HepG2 (cell line): ENCODE data around the gene ETF1. TPM values are rescaled to one million over a fixed set of nuclear protein-coding genes. Genes with fewer than 3 reads are reported as not detected.

Experiments used
- ATF4 ChIP-seq, 2 experiments: fragments of 450-650 bp in 1 of 2; sonication (generic) in 1 of 2; formaldehyde crosslinking; IDR thresholded peaks; 2 replicates each; pipeline versions ENCODE4 v1.5.0 to v1.8.0; 2020 to 2022; ENCODE audit warnings: mild to moderate bottlenecking in 1 of 2, missing genetic modification reagents in 1 of 2
- BORCS8-MEF2B ChIP-seq: sonication (generic); formaldehyde crosslinking; IDR thresholded peaks from 2 replicates; pipeline ENCODE4 v1.8.0; 2022; ENCODE audit warnings: mild to moderate bottlenecking, missing genetic modification reagents
- CENPBD1 ChIP-seq: sonication (generic); formaldehyde crosslinking; IDR thresholded peaks from 2 replicates; pipeline ENCODE4 v1.8.0; 2022; ENCODE audit warnings: missing genetic modification reagents, low read depth, mild to moderate bottlenecking, borderline replicate concordance
- FOXA3 ChIP-seq: IDR thresholded peaks from 2 replicates; pipeline ENCODE4 v1.6.1; 2016; ENCODE audit warnings: missing genetic modification reagents, missing compliant biosample characterization
- HDAC2 ChIP-seq: sonication (generic); formaldehyde crosslinking; IDR thresholded peaks from 2 replicates; pipeline ENCODE4 v1.4.0; 2020; ENCODE audit warnings: missing genetic modification reagents
- HNRNPLL ChIP-seq: fragments of 200-400 bp; formaldehyde crosslinking; IDR thresholded peaks from 2 replicates; pipeline ENCODE4 v1.6.1; 2017; ENCODE audit warnings: mild to moderate bottlenecking, low read depth, low read length; ENCODE audit not compliant: poor library complexity, severe bottlenecking
- HOXA7 ChIP-seq: sonication (generic); formaldehyde crosslinking; IDR thresholded peaks from 2 replicates; pipeline ENCODE4 v1.8.1; 2022; ENCODE audit warnings: mild to moderate bottlenecking, missing genetic modification reagents, moderate library complexity
- KMT2A ChIP-seq: sonication (generic); formaldehyde crosslinking; IDR thresholded peaks from 2 replicates; pipeline ENCODE4 v1.4.0; 2020; ENCODE audit warnings: missing genetic modification reagents
- MBD4 ChIP-seq: IDR thresholded peaks from 2 replicates; pipeline ENCODE4 v1.6.1; 2012; ENCODE audit warnings: low read length, inconsistent platforms, borderline replicate concordance
- NR2F2 ChIP-seq: IDR thresholded peaks from 2 replicates; pipeline ENCODE4 v1.6.1; 2012; ENCODE audit warnings: low read depth, inconsistent platforms, borderline replicate concordance
- PAX8 ChIP-seq: sonication (generic); formaldehyde crosslinking; IDR thresholded peaks from 2 replicates; pipeline ENCODE4 v1.8.0; 2022; ENCODE audit warnings: mild to moderate bottlenecking, missing genetic modification reagents, borderline replicate concordance
- RXRB ChIP-seq: IDR thresholded peaks from 2 replicates; pipeline ENCODE4 v1.6.1; 2016; ENCODE audit warnings: borderline replicate concordance, missing genetic modification reagents, missing compliant biosample characterization
- SIN3A ChIP-seq: IDR thresholded peaks from 2 replicates; pipeline ENCODE4 v1.6.1; 2011; ENCODE audit warnings: low read depth, mild to moderate bottlenecking, control low read depth, low read length, borderline replicate concordance
- SMAD1 ChIP-seq: sonication (generic); formaldehyde crosslinking; IDR thresholded peaks from 2 replicates; pipeline ENCODE4 v1.4.0; 2020; ENCODE audit warnings: missing genetic modification reagents, low read depth, mild to moderate bottlenecking, borderline replicate concordance
- XRCC5 ChIP-seq: fragments of 200-400 bp; formaldehyde crosslinking; optimal IDR thresholded peaks from 2 replicates; pipeline ENCODE3; 2017; ENCODE audit warnings: mild to moderate bottlenecking, low read length
- ZNF337 ChIP-seq: sonication (generic); formaldehyde crosslinking; IDR thresholded peaks from 2 replicates; pipeline ENCODE4 v1.5.1; 2020; ENCODE audit warnings: missing genetic modification reagents, low read depth, mild to moderate bottlenecking, borderline replicate concordance
- ZNF501 ChIP-seq: sonication (generic); formaldehyde crosslinking; IDR thresholded peaks from 2 replicates; pipeline ENCODE4 v1.5.1; 2020; ENCODE audit warnings: mild to moderate bottlenecking, moderate library complexity, missing genetic modification reagents
- ZNF605 ChIP-seq: sonication (generic); formaldehyde crosslinking; IDR thresholded peaks from 2 replicates; pipeline ENCODE4 v1.8.0; 2022; ENCODE audit warnings: mild to moderate bottlenecking, missing genetic modification reagents
- ZNF652 ChIP-seq: IDR thresholded peaks from 2 replicates; pipeline ENCODE4 v1.6.1; 2016; ENCODE audit warnings: low read depth, borderline replicate concordance
- ZNF7 ChIP-seq: IDR thresholded peaks from 2 replicates; pipeline ENCODE4 v1.6.1; 2016; ENCODE audit warnings: missing biosample characterization, missing genetic modification reagents
- polyA plus RNA-seq, 8 experiments: library from polyadenylated mRNA; depleted of rRNA in 3 of 8; stranded (reverse) in 7 of 8; unstranded in 1 of 8; fragments of >200 nt; fragmentation: Illumina TruSeq in 4 of 8; extraction: Trizol in 4 of 8; gene quantifications; 2 replicates each; pipeline versions ENCODE4 v1.2.1 to v1.2.3, GENCODE V29; 2011 to 2016; ENCODE audit warnings: low read depth in 4 of 8, missing spikeins in 1 of 8, mixed read lengths in 1 of 8; ENCODE audit not compliant: insufficient read depth in 1 of 8
- total RNA-seq, 5 experiments: library from RNA; depleted of rRNA; stranded (reverse); fragments of >200 nt; fragmentation: Illumina TruSeq; extraction: Trizol; gene quantifications; 2 replicates each; pipeline ENCODE4 v1.2.3, GENCODE V29; 2016; ENCODE audit warnings: low read depth in 1 of 5
- TF ChIP-seq, protein P1 (sequence below): sonication (generic); formaldehyde crosslinking; IDR thresholded peaks from 2 replicates; pipeline ENCODE4 v1.4.0; 2020; ENCODE audit warnings: missing genetic modification reagents, borderline replicate concordance
- TF ChIP-seq, protein P2 (sequence below): sonication (generic); formaldehyde crosslinking; IDR thresholded peaks from 2 replicates; pipeline ENCODE4 v1.9.0; 2021; ENCODE audit warnings: missing genetic modification reagents, borderline replicate concordance
- TF ChIP-seq, protein P3 (sequence below): sonication (generic); formaldehyde crosslinking; IDR thresholded peaks from 2 replicates; pipeline ENCODE4 v1.4.0; 2020; ENCODE audit warnings: mild to moderate bottlenecking, missing genetic modification reagents

The ETF1 gene
- total and polyA plus RNA-seq, 2 of the 13 experiments (the other 11 are each of a cell fraction or from before 2014, with no cell fraction given): 52.1 to 184 TPM

- TF ChIP-seq ZNF605 (peak; percentile 89; the same call in 1 of the 2 replicates), ZNF337 (CRISPR knock-in tag) (no peak; the same call in 1 of the 2 replicates), HNRNPLL (peak; percentile 100), NR2F2 (0 out of 2 replicates have a peak, but pooled peaks have one; percentile 9), ZNF652 (no peak), SMAD1 (CRISPR knock-in tag) (peak; percentile 40; the same call in 1 of the 2 replicates), ATF4 (CRISPR knock-in tag; IDR thresholded peaks at IDR 0.05) (peak in 1 of 2 experiments; percentile 99; a peak in 2 of 4 replicates), KMT2A (peak; percentile 88), HDAC2 (peak; percentile 53; the same call in 1 of the 2 replicates), MBD4 (no peak), FOXA3 (CRISPR knock-in tag) (peak; percentile 14; the same call in 1 of the 2 replicates), PAX8 (CRISPR knock-in tag) (no peak; the same call in 1 of the 2 replicates), HOXA7 (CRISPR knock-in tag) (no peak), RXRB (CRISPR knock-in tag) (peak; percentile 70), BORCS8-MEF2B (peak; percentile 64), SIN3A (peak; percentile 94; the same call in 1 of the 2 replicates), XRCC5 (peak; percentile 65), CENPBD1 (CRISPR knock-in tag) (no peak), ZNF501 (peak; percentile 92), ZNF7 (CRISPR knock-in tag) (no peak)
- TF ChIP-seq, protein P1, sequence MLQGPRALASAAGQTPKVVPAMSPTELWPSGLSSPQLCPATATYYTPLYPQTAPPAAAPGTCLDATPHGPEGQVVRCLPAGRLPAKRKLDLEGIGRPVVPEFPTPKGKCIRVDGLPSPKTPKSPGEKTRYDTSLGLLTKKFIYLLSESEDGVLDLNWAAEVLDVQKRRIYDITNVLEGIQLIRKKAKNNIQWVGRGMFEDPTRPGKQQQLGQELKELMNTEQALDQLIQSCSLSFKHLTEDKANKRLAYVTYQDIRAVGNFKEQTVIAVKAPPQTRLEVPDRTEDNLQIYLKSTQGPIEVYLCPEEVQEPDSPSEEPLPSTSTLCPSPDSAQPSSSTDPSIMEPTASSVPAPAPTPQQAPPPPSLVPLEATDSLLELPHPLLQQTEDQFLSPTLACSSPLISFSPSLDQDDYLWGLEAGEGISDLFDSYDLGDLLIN (CRISPR knock-in tag): no peak; the same call in 1 of the 2 replicates
- TF ChIP-seq, protein P2, sequence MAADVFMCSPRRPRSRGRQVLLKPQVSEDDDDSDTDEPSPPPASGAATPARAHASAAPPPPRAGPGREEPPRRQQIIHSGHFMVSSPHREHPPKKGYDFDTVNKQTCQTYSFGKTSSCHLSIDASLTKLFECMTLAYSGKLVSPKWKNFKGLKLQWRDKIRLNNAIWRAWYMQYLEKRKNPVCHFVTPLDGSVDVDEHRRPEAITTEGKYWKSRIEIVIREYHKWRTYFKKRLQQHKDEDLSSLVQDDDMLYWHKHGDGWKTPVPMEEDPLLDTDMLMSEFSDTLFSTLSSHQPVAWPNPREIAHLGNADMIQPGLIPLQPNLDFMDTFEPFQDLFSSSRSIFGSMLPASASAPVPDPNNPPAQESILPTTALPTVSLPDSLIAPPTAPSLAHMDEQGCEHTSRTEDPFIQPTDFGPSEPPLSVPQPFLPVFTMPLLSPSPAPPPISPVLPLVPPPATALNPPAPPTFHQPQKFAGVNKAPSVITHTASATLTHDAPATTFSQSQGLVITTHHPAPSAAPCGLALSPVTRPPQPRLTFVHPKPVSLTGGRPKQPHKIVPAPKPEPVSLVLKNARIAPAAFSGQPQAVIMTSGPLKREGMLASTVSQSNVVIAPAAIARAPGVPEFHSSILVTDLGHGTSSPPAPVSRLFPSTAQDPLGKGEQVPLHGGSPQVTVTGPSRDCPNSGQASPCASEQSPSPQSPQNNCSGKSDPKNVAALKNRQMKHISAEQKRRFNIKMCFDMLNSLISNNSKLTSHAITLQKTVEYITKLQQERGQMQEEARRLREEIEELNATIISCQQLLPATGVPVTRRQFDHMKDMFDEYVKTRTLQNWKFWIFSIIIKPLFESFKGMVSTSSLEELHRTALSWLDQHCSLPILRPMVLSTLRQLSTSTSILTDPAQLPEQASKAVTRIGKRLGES (CRISPR knock-in tag): peak; percentile 76; the same call in 1 of the 2 replicates
- TF ChIP-seq, protein P3, sequence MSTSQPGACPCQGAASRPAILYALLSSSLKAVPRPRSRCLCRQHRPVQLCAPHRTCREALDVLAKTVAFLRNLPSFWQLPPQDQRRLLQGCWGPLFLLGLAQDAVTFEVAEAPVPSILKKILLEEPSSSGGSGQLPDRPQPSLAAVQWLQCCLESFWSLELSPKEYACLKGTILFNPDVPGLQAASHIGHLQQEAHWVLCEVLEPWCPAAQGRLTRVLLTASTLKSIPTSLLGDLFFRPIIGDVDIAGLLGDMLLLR (CRISPR knock-in tag): peak; percentile 97
Observed at GRCh38 chr5:138575194-138576015, 32.4 kb upstream of the ETF1 start, which contains the start of gene HSPA9 (continued).
